Measurements from ENCODE around the gene UNC5A.

DNA sequence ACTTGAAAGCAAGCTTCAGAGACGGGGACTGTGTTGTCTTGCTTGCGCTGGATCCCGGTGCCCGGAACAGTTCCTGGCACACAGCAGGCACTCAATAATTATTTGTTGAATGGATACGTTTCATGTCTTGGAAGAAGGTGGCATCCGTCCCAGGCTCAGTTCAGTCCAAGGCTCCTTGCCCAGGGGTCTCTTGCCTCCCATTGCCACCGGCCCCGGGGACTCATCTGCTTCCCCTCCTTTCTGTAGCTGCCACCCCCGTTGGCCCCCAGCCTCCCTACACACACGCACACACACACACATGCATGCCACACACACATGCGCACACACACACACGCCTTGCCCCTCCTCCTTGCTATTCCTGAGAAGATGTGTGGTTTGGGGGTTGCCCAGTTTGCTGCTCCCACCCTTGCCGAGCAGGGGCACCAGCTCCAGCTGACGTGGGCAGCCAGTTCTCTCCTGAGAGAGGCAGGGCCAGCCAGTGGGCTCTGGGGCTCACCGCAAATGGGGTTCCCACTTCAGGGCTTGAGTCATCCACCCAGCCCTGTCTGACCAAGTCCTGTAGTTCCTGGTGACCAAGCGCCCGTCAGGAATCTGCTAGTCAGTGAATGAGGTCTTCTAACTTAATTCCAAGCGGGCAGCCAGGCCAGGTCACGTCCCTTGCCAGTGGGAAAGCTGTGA lies 47.0 kb downstream of the UNC5A start:
- TF ChIP-seq, protein P1, sequence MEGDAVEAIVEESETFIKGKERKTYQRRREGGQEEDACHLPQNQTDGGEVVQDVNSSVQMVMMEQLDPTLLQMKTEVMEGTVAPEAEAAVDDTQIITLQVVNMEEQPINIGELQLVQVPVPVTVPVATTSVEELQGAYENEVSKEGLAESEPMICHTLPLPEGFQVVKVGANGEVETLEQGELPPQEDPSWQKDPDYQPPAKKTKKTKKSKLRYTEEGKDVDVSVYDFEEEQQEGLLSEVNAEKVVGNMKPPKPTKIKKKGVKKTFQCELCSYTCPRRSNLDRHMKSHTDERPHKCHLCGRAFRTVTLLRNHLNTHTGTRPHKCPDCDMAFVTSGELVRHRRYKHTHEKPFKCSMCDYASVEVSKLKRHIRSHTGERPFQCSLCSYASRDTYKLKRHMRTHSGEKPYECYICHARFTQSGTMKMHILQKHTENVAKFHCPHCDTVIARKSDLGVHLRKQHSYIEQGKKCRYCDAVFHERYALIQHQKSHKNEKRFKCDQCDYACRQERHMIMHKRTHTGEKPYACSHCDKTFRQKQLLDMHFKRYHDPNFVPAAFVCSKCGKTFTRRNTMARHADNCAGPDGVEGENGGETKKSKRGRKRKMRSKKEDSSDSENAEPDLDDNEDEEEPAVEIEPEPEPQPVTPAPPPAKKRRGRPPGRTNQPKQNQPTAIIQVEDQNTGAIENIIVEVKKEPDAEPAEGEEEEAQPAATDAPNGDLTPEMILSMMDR (IDR thresholded peaks at IDR 0.05): no peak
- TF ChIP-seq EP300 (IDR thresholded peaks at IDR 0.05) (no peak), POLR2A (IDR thresholded peaks at IDR 0.05) (no peak)
